ENCODE data around the gene ITGB7. TPM values are rescaled to one million over a fixed set of nuclear protein-coding genes. Genes with fewer than 3 reads are reported as not detected.

The ITGB7 gene
- total RNA-seq, 1 experiment from 2014 or later, result 1.1 TPM

DNA sequence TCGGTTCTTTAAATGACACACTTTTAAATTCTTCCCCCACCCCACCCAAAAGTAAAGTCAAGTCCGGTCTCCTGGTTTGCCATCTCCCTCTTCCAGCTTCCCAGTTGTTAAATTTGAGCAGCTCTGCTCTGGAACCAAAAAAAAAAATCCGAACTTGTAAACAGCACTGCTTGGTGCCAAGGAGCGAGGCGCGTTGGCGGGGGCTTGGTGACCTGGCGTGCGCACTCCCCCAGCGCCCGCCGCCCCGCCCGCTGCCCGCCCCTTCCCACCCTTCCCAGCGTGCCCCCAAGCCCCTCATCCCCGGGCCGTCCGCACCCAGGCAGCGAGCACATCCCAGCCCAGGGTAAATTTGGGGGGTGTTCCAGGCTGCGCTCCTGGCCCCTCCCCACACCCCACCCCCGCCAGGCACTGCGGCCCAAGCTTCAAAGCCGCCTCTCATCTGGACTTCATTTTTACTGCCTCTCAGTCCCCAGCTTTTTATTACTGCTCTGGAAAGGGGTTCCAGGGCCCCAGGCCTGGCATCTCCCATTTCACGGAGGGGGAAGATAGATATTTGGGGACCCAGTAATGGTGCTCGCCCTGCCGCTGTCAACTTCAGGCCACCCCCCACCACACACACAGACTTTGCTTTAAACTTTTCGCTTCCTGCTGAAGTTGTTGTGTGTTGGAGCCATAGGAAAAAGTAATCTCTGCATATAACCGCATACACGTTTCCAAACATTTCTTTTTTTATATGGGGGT is 11.7 kb upstream of the ITGB7 start:
- no peaks in the 10 kb centered on the region for H3K36me3 ChIP-seq (ENCODE audit: control insufficient read depth, insufficient read depth, low read length)
- Mint-ChIP-seq H3K36me3 (ENCODE audit: insufficient read depth, unreplicated experiment) (peaks cover 10% of the 10 kb centered on the region), H3K9me3 (ENCODE audit: unreplicated experiment) (no peaks in the 10 kb centered on the region), H3K27me3 (ENCODE audit: insufficient read depth, unreplicated experiment) (no peaks in the 10 kb centered on the region), H3K27ac (ENCODE audit: unreplicated experiment) (no peak overlapping the region), H3K4me3 (ENCODE audit: unreplicated experiment) (peak overlapping the region; percentile 97), H3K4me1 (ENCODE audit: low read depth, unreplicated experiment) (peaks cover 35% of the 10 kb centered on the region)
- intact Hi-C loops (cut with micrococcal nuclease; ENCODE audit: unreplicated experiment), result no loop called here
- H3K9me3 ChIP-seq, result no peaks in the 10 kb centered on the region
- BruUV-seq (replicated peaks), result no TSS peak
- POLR2A ChIA-PET, result interaction anchor here (0.6 kb wide), 1 partner anchor 64 kb away, joined by 3 read pairs; no protein-coding TSS in a partner anchor
- TF ChIP-seq, protein P1, sequence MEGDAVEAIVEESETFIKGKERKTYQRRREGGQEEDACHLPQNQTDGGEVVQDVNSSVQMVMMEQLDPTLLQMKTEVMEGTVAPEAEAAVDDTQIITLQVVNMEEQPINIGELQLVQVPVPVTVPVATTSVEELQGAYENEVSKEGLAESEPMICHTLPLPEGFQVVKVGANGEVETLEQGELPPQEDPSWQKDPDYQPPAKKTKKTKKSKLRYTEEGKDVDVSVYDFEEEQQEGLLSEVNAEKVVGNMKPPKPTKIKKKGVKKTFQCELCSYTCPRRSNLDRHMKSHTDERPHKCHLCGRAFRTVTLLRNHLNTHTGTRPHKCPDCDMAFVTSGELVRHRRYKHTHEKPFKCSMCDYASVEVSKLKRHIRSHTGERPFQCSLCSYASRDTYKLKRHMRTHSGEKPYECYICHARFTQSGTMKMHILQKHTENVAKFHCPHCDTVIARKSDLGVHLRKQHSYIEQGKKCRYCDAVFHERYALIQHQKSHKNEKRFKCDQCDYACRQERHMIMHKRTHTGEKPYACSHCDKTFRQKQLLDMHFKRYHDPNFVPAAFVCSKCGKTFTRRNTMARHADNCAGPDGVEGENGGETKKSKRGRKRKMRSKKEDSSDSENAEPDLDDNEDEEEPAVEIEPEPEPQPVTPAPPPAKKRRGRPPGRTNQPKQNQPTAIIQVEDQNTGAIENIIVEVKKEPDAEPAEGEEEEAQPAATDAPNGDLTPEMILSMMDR (IDR thresholded peaks at IDR 0.05; ENCODE audit: insufficient read depth in 1 of 2, low read depth in 1 of 2, low read length in 1 of 2, severe bottlenecking in 1 of 2, unreplicated experiment in 1 of 2), result no peak
- no peak overlapping the region for H3K4me3 ChIP-seq (ENCODE audit: low read depth, low read length)
- CTCF ChIA-PET, result interaction anchor here (0.7 to 0.8 kb wide), 2 partner anchors 33 to 162 kb away, joined by 3 read pairs; a partner anchor contains a TSS
- no peaks in the 10 kb centered on the region for H3K27me3 ChIP-seq (replicated peaks; ENCODE audit: control insufficient read depth, insufficient read depth, low read length)
- H3K4me1 ChIP-seq, result peaks cover 20% of the 10 kb centered on the region
- DNase-seq, result no peak

DNA sequence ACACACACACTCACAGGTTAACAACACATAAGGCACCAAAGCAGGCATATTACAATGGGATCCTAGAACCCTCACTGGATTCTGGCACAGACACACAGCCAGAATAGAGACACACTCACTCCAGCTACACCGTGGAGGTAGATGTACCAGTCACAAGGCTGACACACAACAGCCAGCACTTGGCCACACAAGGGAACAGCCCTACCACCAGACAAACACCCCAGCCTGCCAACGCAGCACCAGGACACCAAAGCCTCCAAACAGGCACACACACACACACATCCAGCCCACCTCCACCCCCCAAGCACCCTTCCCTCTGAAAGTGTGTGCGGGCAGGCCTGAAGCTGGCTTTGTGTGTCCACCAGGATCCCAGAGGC is 10.9 kb upstream of the ITGB7 start:
- H3K36me3 ChIP-seq (ENCODE audit: control insufficient read depth, insufficient read depth, low read length), result no peaks in the 10 kb centered on the region
- H3K27ac Mint-ChIP-seq (ENCODE audit: unreplicated experiment), result no peak overlapping the region
- H3K27me3 ChIP-seq (replicated peaks; ENCODE audit: control insufficient read depth, insufficient read depth, low read length), result no peaks in the 10 kb centered on the region
- no TSS peak for BruUV-seq (replicated peaks)
- no peaks in the 10 kb centered on the region for H3K9me3 Mint-ChIP-seq (ENCODE audit: unreplicated experiment)
- TF ChIP-seq, protein P1 (IDR thresholded peaks at IDR 0.05; ENCODE audit: insufficient read depth in 1 of 2, low read depth in 1 of 2, low read length in 1 of 2, severe bottlenecking in 1 of 2, unreplicated experiment in 1 of 2), result no peak
- no peaks in the 10 kb centered on the region for H3K27me3 Mint-ChIP-seq (ENCODE audit: insufficient read depth, unreplicated experiment)
- H3K36me3 Mint-ChIP-seq (ENCODE audit: insufficient read depth, unreplicated experiment), result peaks cover 10% of the 10 kb centered on the region
- peaks cover 20% of the 10 kb centered on the region for H3K4me1 ChIP-seq
- H3K9me3 ChIP-seq, result no peaks in the 10 kb centered on the region
- ChIA-PET CTCF (interaction anchor here (0.7 to 0.8 kb wide), 3 partner anchors 34 to 163 kb away, joined by 3 read pairs; a partner anchor contains a TSS), POLR2A (interaction anchor here (0.6 kb wide), 2 partner anchors 37 to 65 kb away, joined by 3 to 7 read pairs; partner anchors contain the start of genes CSAD and ZNF740)
- no peak overlapping the region for H3K4me3 Mint-ChIP-seq (ENCODE audit: unreplicated experiment)
- H3K4me1 Mint-ChIP-seq (ENCODE audit: low read depth, unreplicated experiment), result peaks cover 34% of the 10 kb centered on the region
- H3K4me3 ChIP-seq (ENCODE audit: low read depth, low read length), result no peak overlapping the region
- DNase-seq, result no peak
- intact Hi-C loops (cut with micrococcal nuclease; ENCODE audit: unreplicated experiment), result no loop called here

DNA sequence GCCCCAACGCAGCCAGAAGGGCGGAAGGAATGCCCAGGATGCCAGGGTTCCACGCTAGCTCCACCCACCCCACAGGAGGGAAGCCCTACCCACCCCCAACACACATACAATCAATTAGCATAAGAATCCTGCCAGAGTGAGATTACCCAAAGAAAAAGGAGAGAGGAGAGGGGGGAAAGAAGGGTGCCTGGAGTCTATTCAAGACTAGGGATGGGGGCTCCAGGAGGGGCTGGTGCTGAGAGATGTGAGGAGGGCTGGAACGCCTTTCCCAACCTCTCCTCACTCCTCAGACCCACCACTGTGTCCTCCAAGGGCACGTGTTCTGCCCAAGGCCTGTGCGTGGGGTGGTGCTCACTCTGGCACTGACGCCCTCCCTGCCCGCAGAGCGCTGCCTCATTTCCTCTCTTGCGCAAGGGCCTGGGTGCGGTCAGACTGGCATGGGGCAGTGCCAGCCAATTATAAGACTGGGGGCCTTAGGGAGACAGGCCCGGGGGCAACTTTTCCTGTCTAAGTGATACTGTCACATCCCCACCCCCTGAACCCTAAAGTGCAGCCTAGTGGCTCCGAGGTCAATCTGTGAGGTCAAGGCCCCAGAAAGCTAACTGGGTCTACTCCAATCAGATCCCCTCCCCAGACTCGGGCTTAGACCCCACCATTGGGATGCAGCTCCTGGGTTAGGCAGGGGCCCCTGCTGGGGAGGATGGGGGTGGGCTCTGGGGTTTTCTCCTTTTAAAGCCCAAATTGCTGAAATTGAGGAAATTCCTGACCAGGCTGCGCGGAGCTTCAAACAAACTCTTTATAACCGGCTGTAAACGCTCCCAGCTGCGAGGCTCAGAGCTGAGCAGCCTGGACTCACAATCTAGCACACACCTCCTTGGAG is 10.2 kb upstream of the ITGB7 start:
- no peaks in the 10 kb centered on the region for H3K27me3 ChIP-seq (replicated peaks; ENCODE audit: control insufficient read depth, insufficient read depth, low read length)
- DNase-seq, result no peak
- Mint-ChIP-seq H3K4me1 (ENCODE audit: low read depth, unreplicated experiment) (peaks cover 29% of the 10 kb centered on the region), H3K9me3 (ENCODE audit: unreplicated experiment) (no peaks in the 10 kb centered on the region), H3K27me3 (ENCODE audit: insufficient read depth, unreplicated experiment) (no peaks in the 10 kb centered on the region), H3K27ac (ENCODE audit: unreplicated experiment) (no peak overlapping the region), H3K36me3 (ENCODE audit: insufficient read depth, unreplicated experiment) (peaks cover 10% of the 10 kb centered on the region), H3K4me3 (ENCODE audit: unreplicated experiment) (no peak overlapping the region)
- H3K9me3 ChIP-seq, result no peaks in the 10 kb centered on the region
- ChIA-PET CTCF (interaction anchor here (0.7 to 2.9 kb wide), 3 partner anchors 35 to 128 kb away, joined by 3 to 6 read pairs (median 6); a partner anchor contains a TSS), POLR2A (interaction anchor here (0.6 kb wide), 1 partner anchor 37 kb away, joined by 7 read pairs; the partner anchor contains the start of genes CSAD and ZNF740)
- no TSS peak for BruUV-seq (replicated peaks)
- no peaks in the 10 kb centered on the region for H3K36me3 ChIP-seq (ENCODE audit: control insufficient read depth, insufficient read depth, low read length)
- intact Hi-C loops (cut with micrococcal nuclease; ENCODE audit: unreplicated experiment), result no loop called here
- peaks cover 19% of the 10 kb centered on the region for H3K4me1 ChIP-seq
- H3K4me3 ChIP-seq (ENCODE audit: low read depth, low read length), result no peak overlapping the region
- TF ChIP-seq, protein P1 (IDR thresholded peaks at IDR 0.05; ENCODE audit: insufficient read depth in 1 of 2, low read depth in 1 of 2, low read length in 1 of 2, severe bottlenecking in 1 of 2, unreplicated experiment in 1 of 2), result no peak

Data from Caco-2 (cell line).